HUES6 (cell line): ENCODE results near the gene MAST2.

Experiments
- H3K27ac ChIP-seq: 2 replicates; pipeline ENCODE4 v1.7.0; 2013; ENCODE audit warnings: low read depth, mild to moderate bottlenecking, low read length, inconsistent platforms
- H3K27me3 ChIP-seq: 2 replicates; pipeline ENCODE4 v1.6.1; 2013; ENCODE audit warnings: low read length; ENCODE audit not compliant: control insufficient read depth, insufficient read depth
- H3K36me3 ChIP-seq: 2 replicates; pipeline ENCODE4 v1.6.1; 2013; ENCODE audit warnings: low read length; ENCODE audit not compliant: control insufficient read depth, insufficient read depth
- H3K4me1 ChIP-seq: 2 replicates; pipeline ENCODE4 v1.6.1; 2013; ENCODE audit warnings: low read length; ENCODE audit not compliant: control insufficient read depth, insufficient read depth
- H3K4me3 ChIP-seq: 2 replicates; pipeline ENCODE4 v1.5.1; 2013; ENCODE audit warnings: low read depth, low read length
- H3K9ac ChIP-seq: one replicate; pipeline ENCODE4 v1.6.1; 2013; ENCODE audit warnings: mild to moderate bottlenecking, low read length
- H3K9me3 ChIP-seq: 2 replicates; pipeline ENCODE4 v1.6.1; 2013; ENCODE audit warnings: low read depth, low read length; ENCODE audit not compliant: control insufficient read depth, insufficient read depth

The MAST2 gene

GRCh38 chr1:46004492-46004891 lies 201.1 kb downstream of the MAST2 start:
- no peaks in the 10 kb centered on the region for H3K4me1 ChIP-seq
- H3K9me3 ChIP-seq = no peaks in the 10 kb centered on the region
- no peak overlapping the region for H3K9ac ChIP-seq
- H3K36me3 ChIP-seq = peaks cover 44% of the 10 kb centered on the region
- H3K27ac ChIP-seq = no peak overlapping the region
- H3K4me3 ChIP-seq = no peak overlapping the region
- H3K27me3 ChIP-seq = no peaks in the 10 kb centered on the region

GRCh38 chr1:46005594-46005993 lies 202.2 kb downstream of the MAST2 start:
- H3K4me3 ChIP-seq = no peak overlapping the region
- H3K27ac ChIP-seq = no peak overlapping the region
- H3K27me3 ChIP-seq = no peaks in the 10 kb centered on the region
- peaks cover 51% of the 10 kb centered on the region for H3K36me3 ChIP-seq
- no peaks in the 10 kb centered on the region for H3K9me3 ChIP-seq
- H3K4me1 ChIP-seq = no peaks in the 10 kb centered on the region
- no peak overlapping the region for H3K9ac ChIP-seq

- peaks cover 66% of the 10 kb centered on the region for H3K36me3 ChIP-seq
- H3K9me3 ChIP-seq = no peaks in the 10 kb centered on the region
- H3K4me1 ChIP-seq = no peaks in the 10 kb centered on the region
These were observed 205.2 kb downstream of the MAST2 start for GRCh38 chr1:46008585-46008984.

GRCh38 chr1:46010611-46011010 lies 207.2 kb downstream of the MAST2 start:
- Histone ChIP-seq H3K36me3 (peaks cover 66% of the 10 kb centered on the region), H3K4me3 (no peak overlapping the region), H3K27me3 (no peaks in the 10 kb centered on the region), H3K9me3 (no peaks in the 10 kb centered on the region), H3K4me1 (no peaks in the 10 kb centered on the region), H3K27ac (no peak overlapping the region), H3K9ac (no peak overlapping the region)

More at GRCh38 chr1:46008585-46008984, 205.2 kb downstream of the MAST2 start:
- H3K4me3 ChIP-seq = no peak overlapping the region
- no peaks in the 10 kb centered on the region for H3K27me3 ChIP-seq
- no peak overlapping the region for H3K27ac ChIP-seq
- H3K9ac ChIP-seq = no peak overlapping the region

- Histone ChIP-seq H3K27me3 (no peaks in the 10 kb centered on the region), H3K9me3 (no peaks in the 10 kb centered on the region), H3K4me3 (no peak overlapping the region), H3K4me1 (no peaks in the 10 kb centered on the region), H3K9ac (no peak overlapping the region), H3K36me3 (peaks cover 62% of the 10 kb centered on the region), H3K27ac (no peak overlapping the region)
These were observed 207.8 kb downstream of the MAST2 start for GRCh38 chr1:46011121-46011695.

GRCh38 chr1:46012236-46012635 lies 208.8 kb downstream of the MAST2 start:
- no peaks in the 10 kb centered on the region for H3K27me3 ChIP-seq
- H3K36me3 ChIP-seq = peaks cover 53% of the 10 kb centered on the region
- no peak overlapping the region for H3K9ac ChIP-seq
- no peak overlapping the region for H3K4me3 ChIP-seq
- H3K9me3 ChIP-seq = no peaks in the 10 kb centered on the region
- no peaks in the 10 kb centered on the region for H3K4me1 ChIP-seq
- no peak overlapping the region for H3K27ac ChIP-seq

- H3K36me3 ChIP-seq = peaks cover 40% of the 10 kb centered on the region
- no peak overlapping the region for H3K4me3 ChIP-seq
- no peaks in the 10 kb centered on the region for H3K27me3 ChIP-seq
- no peak overlapping the region for H3K27ac ChIP-seq
- H3K9ac ChIP-seq = no peak overlapping the region
- no peaks in the 10 kb centered on the region for H3K4me1 ChIP-seq
- H3K9me3 ChIP-seq = no peaks in the 10 kb centered on the region
These were observed 210.2 kb downstream of the MAST2 start for GRCh38 chr1:46013581-46013980.

- Histone ChIP-seq H3K36me3 (peaks cover 23% of the 10 kb centered on the region), H3K27ac (no peak overlapping the region), H3K9ac (no peak overlapping the region), H3K27me3 (no peaks in the 10 kb centered on the region), H3K4me3 (no peak overlapping the region), H3K9me3 (no peaks in the 10 kb centered on the region), H3K4me1 (peaks cover 15% of the 10 kb centered on the region)
These were observed 214.6 kb downstream of the MAST2 start for GRCh38 chr1:46017876-46018503.

- no peak overlapping the region for H3K9ac ChIP-seq
- no peaks in the 10 kb centered on the region for H3K27me3 ChIP-seq
- H3K27ac ChIP-seq = no peak overlapping the region
- H3K4me1 ChIP-seq = peaks cover 15% of the 10 kb centered on the region
- no peak overlapping the region for H3K4me3 ChIP-seq
- peaks cover 33% of the 10 kb centered on the region for H3K36me3 ChIP-seq
- peaks cover 4% of the 10 kb centered on the region for H3K9me3 ChIP-seq
These were observed 215.9 kb downstream of the MAST2 start for GRCh38 chr1:46019348-46019747.

- H3K4me1 ChIP-seq = peaks cover 15% of the 10 kb centered on the region
- H3K36me3 ChIP-seq = peaks cover 37% of the 10 kb centered on the region
- no peak overlapping the region for H3K4me3 ChIP-seq
- no peak overlapping the region for H3K9ac ChIP-seq
- no peak overlapping the region for H3K27ac ChIP-seq
- H3K27me3 ChIP-seq = no peaks in the 10 kb centered on the region
- peaks cover 9% of the 10 kb centered on the region for H3K9me3 ChIP-seq
These were observed 216.6 kb downstream of the MAST2 start for GRCh38 chr1:46020010-46020409.

GRCh38 chr1:46021046-46021996 lies 217.9 kb downstream of the MAST2 start:
- Histone ChIP-seq H3K36me3 (peaks cover 46% of the 10 kb centered on the region), H3K4me1 (peaks cover 15% of the 10 kb centered on the region), H3K9ac (no peak overlapping the region), H3K27ac (no peak overlapping the region), H3K4me3 (no peak overlapping the region), H3K9me3 (peaks cover 9% of the 10 kb centered on the region), H3K27me3 (no peaks in the 10 kb centered on the region)
